ENCODE data around the gene GGT5. TPM values are rescaled to one million over a fixed set of nuclear protein-coding genes. Genes with fewer than 3 reads are reported as not detected.

Gene GGT5
- total RNA-seq, 1 experiment from 2014 or later, result not detected

- H3F3A ChIP-seq (ENCODE audit: insufficient read depth, low read depth), result no peaks in the 10 kb centered on the region
- H4K20me1 ChIP-seq (ENCODE audit: insufficient read depth), result no peaks in the 10 kb centered on the region
- H3K27me3 ChIP-seq (ENCODE audit: insufficient read depth, low read depth), result no peaks in the 10 kb centered on the region
- intact Hi-C loops (cut with micrococcal nuclease; ENCODE audit: unreplicated experiment), result no loop called here
- H3K4me2 ChIP-seq, result peak overlapping the region; percentile 65; the same call in 1 of the 2 replicates
- no peak overlapping the region for H3K27ac ChIP-seq
- no peaks in the 10 kb centered on the region for H3K36me3 ChIP-seq (ENCODE audit: low read depth)
- ChIA-PET POLR2A (ENCODE audit: unreplicated experiment) (no interaction called here), CTCF (interaction anchor here (1.1 to 1.5 kb wide), 2 partner anchors 9 to 57 kb away, joined by 3 to 11 read pairs; partner anchors contain the start of gene SUSD2)
- H3K79me2 ChIP-seq (ENCODE audit: low read depth), result no peaks in the 10 kb centered on the region
- peaks cover 16% of the 10 kb centered on the region for H3K4me1 ChIP-seq (replicated peaks; ENCODE audit: insufficient read depth)
- no peak overlapping the region for H3K4me3 ChIP-seq
- no TSS peak for BruUV-seq (replicated peaks)
- no peak overlapping the region for H2AFZ ChIP-seq
- H3K9me2 ChIP-seq (ENCODE audit: insufficient read depth), result no peaks in the 10 kb centered on the region
- TF ChIP-seq EZH2 (IDR thresholded peaks at IDR 0.05; ENCODE audit: low read depth), result no peak
- TF ChIP-seq, protein P1, sequence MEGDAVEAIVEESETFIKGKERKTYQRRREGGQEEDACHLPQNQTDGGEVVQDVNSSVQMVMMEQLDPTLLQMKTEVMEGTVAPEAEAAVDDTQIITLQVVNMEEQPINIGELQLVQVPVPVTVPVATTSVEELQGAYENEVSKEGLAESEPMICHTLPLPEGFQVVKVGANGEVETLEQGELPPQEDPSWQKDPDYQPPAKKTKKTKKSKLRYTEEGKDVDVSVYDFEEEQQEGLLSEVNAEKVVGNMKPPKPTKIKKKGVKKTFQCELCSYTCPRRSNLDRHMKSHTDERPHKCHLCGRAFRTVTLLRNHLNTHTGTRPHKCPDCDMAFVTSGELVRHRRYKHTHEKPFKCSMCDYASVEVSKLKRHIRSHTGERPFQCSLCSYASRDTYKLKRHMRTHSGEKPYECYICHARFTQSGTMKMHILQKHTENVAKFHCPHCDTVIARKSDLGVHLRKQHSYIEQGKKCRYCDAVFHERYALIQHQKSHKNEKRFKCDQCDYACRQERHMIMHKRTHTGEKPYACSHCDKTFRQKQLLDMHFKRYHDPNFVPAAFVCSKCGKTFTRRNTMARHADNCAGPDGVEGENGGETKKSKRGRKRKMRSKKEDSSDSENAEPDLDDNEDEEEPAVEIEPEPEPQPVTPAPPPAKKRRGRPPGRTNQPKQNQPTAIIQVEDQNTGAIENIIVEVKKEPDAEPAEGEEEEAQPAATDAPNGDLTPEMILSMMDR (conservative IDR thresholded peaks at IDR 0.05), result no peak
- no peak for DNase-seq
- H3K9me3 ChIP-seq (ENCODE audit: insufficient read depth, low read depth), result no peaks in the 10 kb centered on the region
These were observed 54.7 kb downstream of the GGT5 start for GRCh38 chr22:24190159-24190540.

DNA sequence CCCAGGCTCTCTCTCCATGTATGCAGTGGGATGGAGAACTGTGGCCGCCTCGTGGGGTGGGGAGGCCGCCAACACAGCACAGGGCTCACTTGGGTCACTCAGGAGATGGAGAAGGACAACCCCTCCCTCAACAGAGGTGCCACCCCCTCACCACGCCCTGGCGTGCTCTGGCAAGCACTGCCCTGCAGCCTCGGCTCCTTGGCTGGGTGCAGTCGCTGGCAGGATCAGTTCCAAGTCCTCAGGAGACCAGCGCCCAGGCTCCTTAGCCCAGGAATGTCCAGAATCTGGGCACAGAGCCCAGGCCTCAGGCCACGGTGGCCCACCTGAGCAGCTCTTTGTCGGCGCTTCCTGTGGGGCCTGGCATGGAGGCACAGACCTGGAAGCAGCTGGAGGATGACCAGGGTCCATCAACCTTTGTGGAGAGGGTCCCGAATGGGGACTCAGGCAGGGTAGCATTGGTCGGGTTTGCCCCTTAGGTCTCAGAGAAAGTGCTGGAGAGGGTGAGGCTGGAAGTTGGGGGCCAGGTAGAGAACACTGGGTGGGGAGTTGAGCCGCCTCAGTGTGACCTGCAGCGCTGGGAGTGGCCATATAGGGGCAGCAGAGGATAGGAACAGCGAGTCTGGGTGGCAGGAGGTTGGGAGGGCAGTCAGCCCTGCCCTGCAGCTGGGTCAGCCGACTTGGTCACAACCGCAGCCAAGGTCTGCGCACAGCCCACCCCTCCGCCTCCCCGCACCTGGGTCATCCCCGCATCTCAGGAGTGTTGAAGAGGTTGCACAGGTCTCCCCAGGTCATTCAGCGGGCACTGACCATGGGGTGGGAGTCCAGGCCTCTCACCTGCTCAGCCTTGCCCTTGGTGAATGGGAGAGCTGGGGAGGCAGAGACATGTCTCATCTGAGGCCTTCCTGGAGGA lies 55.4 kb downstream of the GGT5 start:
- no peaks in the 10 kb centered on the region for H3K36me3 ChIP-seq (ENCODE audit: low read depth)
- H3K27me3 ChIP-seq (ENCODE audit: insufficient read depth, low read depth), result no peaks in the 10 kb centered on the region
- H3K9me2 ChIP-seq (ENCODE audit: insufficient read depth), result no peaks in the 10 kb centered on the region
- peak overlapping the region; percentile 65 for H3K4me2 ChIP-seq
- H3K4me3 ChIP-seq, result no peak overlapping the region; the same call in 1 of the 2 replicates
- TF ChIP-seq, protein P1 (conservative IDR thresholded peaks at IDR 0.05), result peak; percentile 95
- no peak for TF ChIP-seq EZH2 (IDR thresholded peaks at IDR 0.05; ENCODE audit: low read depth)
- H3F3A ChIP-seq (ENCODE audit: insufficient read depth, low read depth), result no peaks in the 10 kb centered on the region
- no peaks in the 10 kb centered on the region for H3K9me3 ChIP-seq (ENCODE audit: insufficient read depth, low read depth)
- intact Hi-C loops (cut with micrococcal nuclease; ENCODE audit: unreplicated experiment), result loop anchor here (2.0 to 10.0 kb wide), 2 partner anchors 57 to 325 kb away; no protein-coding TSS in a partner anchor
- CTCF ChIA-PET, result interaction anchor here (0.6 to 1.5 kb wide), 6 partner anchors 8 to 332 kb away, joined by 3 to 11 read pairs (median 4); partner anchors contain the start of genes SLC2A11 and SUSD2
- POLR2A ChIA-PET (ENCODE audit: unreplicated experiment), result interaction anchor here (0.9 kb wide), 1 partner anchor 8 kb away, joined by 5 read pairs; the partner anchor contains the start of gene SUSD2
- BruUV-seq (replicated peaks), result no TSS peak
- DNase-seq, result peak; percentile 82 to 88
- 0 out of 2 replicates have a peak overlapping the region, but pooled peaks have one; percentile 13 for H3K27ac ChIP-seq
- no peaks in the 10 kb centered on the region for H4K20me1 ChIP-seq (ENCODE audit: insufficient read depth)
- H3K4me1 ChIP-seq (replicated peaks; ENCODE audit: insufficient read depth), result peaks cover 16% of the 10 kb centered on the region
- H2AFZ ChIP-seq, result peak overlapping the region; percentile 59; the same call in 1 of the 2 replicates
- no peaks in the 10 kb centered on the region for H3K79me2 ChIP-seq (ENCODE audit: low read depth)

DNA sequence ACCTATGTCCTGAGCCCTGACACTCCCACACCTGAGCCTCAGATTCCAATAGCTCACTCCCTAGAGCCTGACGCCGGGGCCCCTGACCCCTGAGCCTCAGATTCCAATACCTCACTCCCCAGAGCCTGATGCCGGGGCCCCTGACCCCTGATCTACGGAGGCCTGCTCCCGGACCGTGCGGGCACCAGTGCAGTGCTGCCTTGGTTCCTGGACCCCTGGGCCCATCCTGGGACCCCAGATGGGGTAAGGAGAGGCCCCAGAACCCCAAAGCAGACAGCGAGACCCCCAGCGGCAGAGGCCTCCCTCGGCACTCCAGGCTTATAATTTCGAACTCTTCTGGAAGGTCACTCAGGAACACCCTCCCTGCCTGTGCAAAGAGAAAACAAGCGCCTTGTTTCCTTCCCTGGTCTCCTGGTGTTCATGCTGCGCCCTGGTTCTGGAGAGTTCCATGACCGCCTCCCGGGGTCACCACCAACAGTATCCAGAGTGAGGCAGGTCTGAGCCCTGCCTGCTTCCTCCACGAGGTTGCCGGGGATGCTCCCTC lies 56.1 kb downstream of the GGT5 start:
- Histone ChIP-seq H2AFZ (no peak overlapping the region), H3K27me3 (ENCODE audit: insufficient read depth, low read depth) (no peaks in the 10 kb centered on the region), H3K4me3 (no peak overlapping the region), H3K4me2 (peak overlapping the region; percentile 65), H3K4me1 (replicated peaks; ENCODE audit: insufficient read depth) (peaks cover 16% of the 10 kb centered on the region), H3K36me3 (ENCODE audit: low read depth) (no peaks in the 10 kb centered on the region), H3K9me3 (ENCODE audit: insufficient read depth, low read depth) (no peaks in the 10 kb centered on the region), H3K9me2 (ENCODE audit: insufficient read depth) (no peaks in the 10 kb centered on the region), H3K79me2 (ENCODE audit: low read depth) (no peaks in the 10 kb centered on the region), H3K27ac (no peak overlapping the region), H3F3A (ENCODE audit: insufficient read depth, low read depth) (no peaks in the 10 kb centered on the region), H4K20me1 (ENCODE audit: insufficient read depth) (no peaks in the 10 kb centered on the region)
- ChIA-PET CTCF (interaction anchor here (0.6 to 1.5 kb wide), 6 partner anchors 8 to 331 kb away, joined by 3 to 11 read pairs (median 4); partner anchors contain the start of genes SLC2A11 and SUSD2), POLR2A (ENCODE audit: unreplicated experiment) (interaction anchor here (0.9 kb wide), 1 partner anchor 7 kb away, joined by 5 read pairs; the partner anchor contains the start of gene SUSD2)
- intact Hi-C loops (cut with micrococcal nuclease; ENCODE audit: unreplicated experiment), result loop anchor here (2.0 to 10.0 kb wide), 2 partner anchors 58 to 324 kb away; no protein-coding TSS in a partner anchor
- no TSS peak for BruUV-seq (replicated peaks)
- no peak for TF ChIP-seq EZH2 (IDR thresholded peaks at IDR 0.05; ENCODE audit: low read depth)
- TF ChIP-seq, protein P1 (conservative IDR thresholded peaks at IDR 0.05), result no peak
- no peak for DNase-seq

Measured in PC-9 (cell line).